GM23338 (cell line): ENCODE measurements around the gene ALAD. TPM values are rescaled to one million over a fixed set of nuclear protein-coding genes. Genes with fewer than 3 reads are reported as not detected.

Experiments
- ATAC-seq: fragments of 200-7000 bp; cut with Tn5 transposase; 3 replicates; pipeline ENCODE4 v1.9.1; 2020
- DNase-seq: peaks from one replicate; pipeline ENCODE4 v3.0.0-alpha.2; 2015; ENCODE audit warnings: low spot score
- H2AFZ ChIP-seq: fragments of 200-600 bp; sonication (generic); 2 replicates; pipeline ENCODE4 v1.8.0; 2016; ENCODE audit warnings: antibody characterized with exemption, mild to moderate bottlenecking, moderate library complexity
- H3F3A ChIP-seq: fragments of 200-600 bp; sonication (generic); replicated peaks from 2 replicates; pipeline ENCODE4 v1.8.0; 2017; ENCODE audit warnings: antibody characterized with exemption, mixed run types, low read depth
- H3K27ac ChIP-seq: fragments of 200-600 bp; sonication (generic); 2 replicates; pipeline ENCODE4 v1.6.1; 2016; ENCODE audit warnings: low read depth
- H3K27me3 ChIP-seq: fragments of 200-600 bp; sonication (generic); 2 replicates; pipeline ENCODE4 v1.8.0; 2016; ENCODE audit warnings: mild to moderate bottlenecking, mixed run types, moderate library complexity; ENCODE audit not compliant: insufficient read depth
- H3K36me3 ChIP-seq: fragments of 200-600 bp; sonication (generic); 2 replicates; pipeline ENCODE4 v1.8.0; 2016; ENCODE audit warnings: mild to moderate bottlenecking; ENCODE audit not compliant: insufficient read depth
- H3K4me1 ChIP-seq: fragments of 200-600 bp; sonication (generic); 2 replicates; pipeline ENCODE4 v1.8.0; 2016; ENCODE audit warnings: mild to moderate bottlenecking, moderate library complexity; ENCODE audit not compliant: insufficient read depth
- H3K4me2 ChIP-seq: fragments of 200-600 bp; sonication (generic); 2 replicates; pipeline ENCODE4 v1.7.1; 2017; ENCODE audit warnings: mixed run types
- H3K4me3 ChIP-seq: fragments of 200-600 bp; sonication (generic); 2 replicates; pipeline ENCODE4 v1.6.1; 2016; ENCODE audit warnings: mixed run types
- H3K79me2 ChIP-seq: fragments of 200-600 bp; sonication (generic); replicated peaks from 2 replicates; pipeline ENCODE4 v1.8.0; 2017; ENCODE audit warnings: mild to moderate bottlenecking; ENCODE audit not compliant: insufficient read depth
- H3K9me2 ChIP-seq: fragments of 200-600 bp; sonication (generic); 2 replicates; pipeline ENCODE4 v1.8.0; 2017; ENCODE audit not compliant: insufficient read depth
- H4K20me1 ChIP-seq: fragments of 200-600 bp; sonication (generic); replicated peaks from 2 replicates; pipeline ENCODE4 v1.8.0; 2017; ENCODE audit warnings: mild to moderate bottlenecking; ENCODE audit not compliant: insufficient read depth
- H3K27ac Mint-ChIP-seq: 2 replicates; pipeline ENCODE4 v1.8.0; 2020; ENCODE audit warnings: inconsistent platforms, mild to moderate bottlenecking, moderate library complexity, mixed read lengths
- H3K27me3 Mint-ChIP-seq: 3 replicates; pipeline ENCODE4 v1.8.0; 2022; ENCODE audit warnings: low read depth, mild to moderate bottlenecking, moderate library complexity, mixed read lengths, inconsistent platforms; ENCODE audit not compliant: insufficient read depth, poor library complexity
- H3K36me3 Mint-ChIP-seq: 3 replicates; pipeline ENCODE4 v1.8.0; 2021; ENCODE audit warnings: low read depth, mild to moderate bottlenecking, inconsistent platforms, moderate library complexity, mixed read lengths
- H3K4me1 Mint-ChIP-seq: 3 replicates; pipeline ENCODE4 v1.8.0; 2020; ENCODE audit warnings: mild to moderate bottlenecking, inconsistent platforms, mixed read lengths
- H3K4me3 Mint-ChIP-seq: 3 replicates; pipeline ENCODE4 v1.8.0; 2021; ENCODE audit warnings: moderate library complexity, mild to moderate bottlenecking, inconsistent platforms, mixed read lengths
- H3K9me3 Mint-ChIP-seq: 3 replicates; pipeline ENCODE4 v1.8.0; 2020; ENCODE audit warnings: moderate library complexity, mild to moderate bottlenecking, inconsistent platforms, mixed read lengths
- CREB1 ChIP-seq: fragments of 250-450 bp; sonication (Bioruptor Pico); IDR thresholded peaks from 2 replicates; pipeline ENCODE4 v1.5.0; 2020; ENCODE audit warnings: low read depth, mild to moderate bottlenecking, moderate library complexity
- EZH2 ChIP-seq: fragments of 200-600 bp; sonication (generic); IDR thresholded peaks from one replicate; pipeline ENCODE4 v1.8.0; 2017; ENCODE audit warnings: antibody characterized with exemption, mild to moderate bottlenecking, low read depth; ENCODE audit not compliant: unreplicated experiment
- EZH2phosphoT487 ChIP-seq: fragments of 200-600 bp; sonication (generic); IDR thresholded peaks from one replicate; pipeline ENCODE4 v1.8.1; 2018; ENCODE audit warnings: antibody characterized with exemption; ENCODE audit not compliant: unreplicated experiment
- JUNB ChIP-seq: IDR thresholded peaks from one replicate; pipeline ENCODE4 v1.6.1; 2016; ENCODE audit warnings: antibody characterized with exemption; ENCODE audit not compliant: unreplicated experiment
- NANOG ChIP-seq: IDR thresholded peaks from 2 replicates; pipeline ENCODE4 v1.6.1; 2016; ENCODE audit warnings: antibody characterized with exemption, borderline replicate concordance
- POLR2AphosphoS5 ChIP-seq: IDR thresholded peaks from 2 replicates; pipeline ENCODE4 v1.6.1; 2016; ENCODE audit warnings: antibody characterized with exemption, low read depth
- STAT1 ChIP-seq: IDR thresholded peaks from one replicate; pipeline ENCODE4 v1.6.1; 2016; ENCODE audit warnings: antibody characterized with exemption; ENCODE audit not compliant: unreplicated experiment
- ZNF114 ChIP-seq: fragments of 250-450 bp; sonication (Bioruptor Pico); IDR thresholded peaks from 2 replicates; pipeline ENCODE4 v1.5.0; 2020; ENCODE audit warnings: mild to moderate bottlenecking, moderate library complexity
- ZNF331 ChIP-seq: fragments of 250-450 bp; sonication (Bioruptor Pico); IDR thresholded peaks from 2 replicates; pipeline ENCODE4 v1.5.0; 2020; ENCODE audit warnings: low read depth, mild to moderate bottlenecking, moderate library complexity
- polyA plus RNA-seq: library from polyadenylated mRNA; unstranded; fragments of >200 nt; fragmentation: Nextera tagmentation; extraction: Ambion mirVana; gene quantifications from 2 replicates; pipeline ENCODE4 v1.2.1, GENCODE V29; 2016
- total RNA-seq: library from RNA; depleted of rRNA; stranded (reverse); fragments of >200 nt; shearing (Covaris generic); gene quantifications from 2 replicates; pipeline ENCODE4 v1.2.3, GENCODE V29; 2014
- TF ChIP-seq, protein P1 (sequence below), 2 experiments: fragments of 200-600 bp in 1 of 2; sonication (generic) in 1 of 2; conservative IDR thresholded peaks; 2 replicates each; pipeline versions ENCODE4 v1.5.1 to v1.6.1; 2016 to 2017; ENCODE audit warnings: antibody characterized with exemption in 2 of 2, low read depth in 2 of 2, mild to moderate bottlenecking in 2 of 2, moderate library complexity in 1 of 2
- TF ChIP-seq, protein P2 (sequence below): fragments of 250-450 bp; sonication (Bioruptor Pico); IDR thresholded peaks from 2 replicates; pipeline ENCODE4 v1.5.0; 2020; ENCODE audit warnings: mild to moderate bottlenecking, moderate library complexity
- TF ChIP-seq, protein P3 (sequence below): IDR thresholded peaks from 2 replicates; pipeline ENCODE4 v1.6.1; 2016; ENCODE audit warnings: antibody characterized with exemption
- TF ChIP-seq, protein P4 (sequence below): IDR thresholded peaks from one replicate; pipeline ENCODE4 v1.6.1; 2018; ENCODE audit warnings: antibody characterized with exemption; ENCODE audit not compliant: unreplicated experiment

ALAD gene
- total and polyA plus RNA-seq, 2 experiments from 2014 or later: 7.1 to 10.1 TPM

DNA sequence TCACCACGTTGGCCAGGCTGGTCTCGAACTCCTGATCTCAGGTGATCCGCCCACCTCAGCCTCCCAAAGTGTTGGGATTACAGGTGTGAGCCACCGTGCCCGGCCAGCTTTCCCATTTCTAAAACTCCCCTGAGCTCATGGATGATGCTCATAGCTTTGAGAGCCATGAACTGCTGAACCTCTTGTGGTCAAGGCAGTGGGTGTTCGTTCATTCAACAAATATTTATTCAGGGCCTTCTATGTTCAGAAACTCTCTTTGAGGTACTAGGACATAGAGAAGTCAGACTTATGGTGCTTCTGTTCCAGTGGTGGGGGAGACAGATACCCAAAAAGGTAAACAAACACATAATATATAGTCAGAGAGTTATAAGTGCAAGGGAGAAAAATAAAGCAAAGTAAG is 49.1 kb downstream of the ALAD start:
- no peaks in the 10 kb centered on the region for H3K36me3 Mint-ChIP-seq
- no peaks in the 10 kb centered on the region for H3K9me3 Mint-ChIP-seq
- no peak overlapping the region for H3K4me3 Mint-ChIP-seq
- Histone ChIP-seq H3K36me3 (no peaks in the 10 kb centered on the region), H2AFZ (no peak overlapping the region), H3K4me2 (no peak overlapping the region), H3K27me3 (peaks cover 28% of the 10 kb centered on the region), H3K4me3 (no peak overlapping the region), H3K79me2 (no peaks in the 10 kb centered on the region), H3F3A (no peaks in the 10 kb centered on the region), H4K20me1 (no peaks in the 10 kb centered on the region), H3K9me2 (peaks cover 2% of the 10 kb centered on the region; the same call in 1 of the 2 replicates), H3K4me1 (peaks cover 16% of the 10 kb centered on the region; the same call in 1 of the 2 replicates), H3K27ac (no peak overlapping the region)
- peaks cover 16% of the 10 kb centered on the region for H3K4me1 Mint-ChIP-seq
- H3K27me3 Mint-ChIP-seq: peaks cover 15% of the 10 kb centered on the region
- TF ChIP-seq, protein P1, sequence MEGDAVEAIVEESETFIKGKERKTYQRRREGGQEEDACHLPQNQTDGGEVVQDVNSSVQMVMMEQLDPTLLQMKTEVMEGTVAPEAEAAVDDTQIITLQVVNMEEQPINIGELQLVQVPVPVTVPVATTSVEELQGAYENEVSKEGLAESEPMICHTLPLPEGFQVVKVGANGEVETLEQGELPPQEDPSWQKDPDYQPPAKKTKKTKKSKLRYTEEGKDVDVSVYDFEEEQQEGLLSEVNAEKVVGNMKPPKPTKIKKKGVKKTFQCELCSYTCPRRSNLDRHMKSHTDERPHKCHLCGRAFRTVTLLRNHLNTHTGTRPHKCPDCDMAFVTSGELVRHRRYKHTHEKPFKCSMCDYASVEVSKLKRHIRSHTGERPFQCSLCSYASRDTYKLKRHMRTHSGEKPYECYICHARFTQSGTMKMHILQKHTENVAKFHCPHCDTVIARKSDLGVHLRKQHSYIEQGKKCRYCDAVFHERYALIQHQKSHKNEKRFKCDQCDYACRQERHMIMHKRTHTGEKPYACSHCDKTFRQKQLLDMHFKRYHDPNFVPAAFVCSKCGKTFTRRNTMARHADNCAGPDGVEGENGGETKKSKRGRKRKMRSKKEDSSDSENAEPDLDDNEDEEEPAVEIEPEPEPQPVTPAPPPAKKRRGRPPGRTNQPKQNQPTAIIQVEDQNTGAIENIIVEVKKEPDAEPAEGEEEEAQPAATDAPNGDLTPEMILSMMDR (conservative IDR thresholded peaks at IDR 0.05; ENCODE audit: low read depth in 2 of 2): no peak
- TF ChIP-seq ZNF331 (CRISPR knock-in tag) (no peak), POLR2AphosphoS5 (no peak), NANOG (no peak), CREB1 (CRISPR knock-in tag) (no peak), JUNB (no peak), EZH2 (no peak), EZH2phosphoT487 (no peak), STAT1 (no peak), ZNF114 (CRISPR knock-in tag) (no peak)
- TF ChIP-seq, protein P2, sequence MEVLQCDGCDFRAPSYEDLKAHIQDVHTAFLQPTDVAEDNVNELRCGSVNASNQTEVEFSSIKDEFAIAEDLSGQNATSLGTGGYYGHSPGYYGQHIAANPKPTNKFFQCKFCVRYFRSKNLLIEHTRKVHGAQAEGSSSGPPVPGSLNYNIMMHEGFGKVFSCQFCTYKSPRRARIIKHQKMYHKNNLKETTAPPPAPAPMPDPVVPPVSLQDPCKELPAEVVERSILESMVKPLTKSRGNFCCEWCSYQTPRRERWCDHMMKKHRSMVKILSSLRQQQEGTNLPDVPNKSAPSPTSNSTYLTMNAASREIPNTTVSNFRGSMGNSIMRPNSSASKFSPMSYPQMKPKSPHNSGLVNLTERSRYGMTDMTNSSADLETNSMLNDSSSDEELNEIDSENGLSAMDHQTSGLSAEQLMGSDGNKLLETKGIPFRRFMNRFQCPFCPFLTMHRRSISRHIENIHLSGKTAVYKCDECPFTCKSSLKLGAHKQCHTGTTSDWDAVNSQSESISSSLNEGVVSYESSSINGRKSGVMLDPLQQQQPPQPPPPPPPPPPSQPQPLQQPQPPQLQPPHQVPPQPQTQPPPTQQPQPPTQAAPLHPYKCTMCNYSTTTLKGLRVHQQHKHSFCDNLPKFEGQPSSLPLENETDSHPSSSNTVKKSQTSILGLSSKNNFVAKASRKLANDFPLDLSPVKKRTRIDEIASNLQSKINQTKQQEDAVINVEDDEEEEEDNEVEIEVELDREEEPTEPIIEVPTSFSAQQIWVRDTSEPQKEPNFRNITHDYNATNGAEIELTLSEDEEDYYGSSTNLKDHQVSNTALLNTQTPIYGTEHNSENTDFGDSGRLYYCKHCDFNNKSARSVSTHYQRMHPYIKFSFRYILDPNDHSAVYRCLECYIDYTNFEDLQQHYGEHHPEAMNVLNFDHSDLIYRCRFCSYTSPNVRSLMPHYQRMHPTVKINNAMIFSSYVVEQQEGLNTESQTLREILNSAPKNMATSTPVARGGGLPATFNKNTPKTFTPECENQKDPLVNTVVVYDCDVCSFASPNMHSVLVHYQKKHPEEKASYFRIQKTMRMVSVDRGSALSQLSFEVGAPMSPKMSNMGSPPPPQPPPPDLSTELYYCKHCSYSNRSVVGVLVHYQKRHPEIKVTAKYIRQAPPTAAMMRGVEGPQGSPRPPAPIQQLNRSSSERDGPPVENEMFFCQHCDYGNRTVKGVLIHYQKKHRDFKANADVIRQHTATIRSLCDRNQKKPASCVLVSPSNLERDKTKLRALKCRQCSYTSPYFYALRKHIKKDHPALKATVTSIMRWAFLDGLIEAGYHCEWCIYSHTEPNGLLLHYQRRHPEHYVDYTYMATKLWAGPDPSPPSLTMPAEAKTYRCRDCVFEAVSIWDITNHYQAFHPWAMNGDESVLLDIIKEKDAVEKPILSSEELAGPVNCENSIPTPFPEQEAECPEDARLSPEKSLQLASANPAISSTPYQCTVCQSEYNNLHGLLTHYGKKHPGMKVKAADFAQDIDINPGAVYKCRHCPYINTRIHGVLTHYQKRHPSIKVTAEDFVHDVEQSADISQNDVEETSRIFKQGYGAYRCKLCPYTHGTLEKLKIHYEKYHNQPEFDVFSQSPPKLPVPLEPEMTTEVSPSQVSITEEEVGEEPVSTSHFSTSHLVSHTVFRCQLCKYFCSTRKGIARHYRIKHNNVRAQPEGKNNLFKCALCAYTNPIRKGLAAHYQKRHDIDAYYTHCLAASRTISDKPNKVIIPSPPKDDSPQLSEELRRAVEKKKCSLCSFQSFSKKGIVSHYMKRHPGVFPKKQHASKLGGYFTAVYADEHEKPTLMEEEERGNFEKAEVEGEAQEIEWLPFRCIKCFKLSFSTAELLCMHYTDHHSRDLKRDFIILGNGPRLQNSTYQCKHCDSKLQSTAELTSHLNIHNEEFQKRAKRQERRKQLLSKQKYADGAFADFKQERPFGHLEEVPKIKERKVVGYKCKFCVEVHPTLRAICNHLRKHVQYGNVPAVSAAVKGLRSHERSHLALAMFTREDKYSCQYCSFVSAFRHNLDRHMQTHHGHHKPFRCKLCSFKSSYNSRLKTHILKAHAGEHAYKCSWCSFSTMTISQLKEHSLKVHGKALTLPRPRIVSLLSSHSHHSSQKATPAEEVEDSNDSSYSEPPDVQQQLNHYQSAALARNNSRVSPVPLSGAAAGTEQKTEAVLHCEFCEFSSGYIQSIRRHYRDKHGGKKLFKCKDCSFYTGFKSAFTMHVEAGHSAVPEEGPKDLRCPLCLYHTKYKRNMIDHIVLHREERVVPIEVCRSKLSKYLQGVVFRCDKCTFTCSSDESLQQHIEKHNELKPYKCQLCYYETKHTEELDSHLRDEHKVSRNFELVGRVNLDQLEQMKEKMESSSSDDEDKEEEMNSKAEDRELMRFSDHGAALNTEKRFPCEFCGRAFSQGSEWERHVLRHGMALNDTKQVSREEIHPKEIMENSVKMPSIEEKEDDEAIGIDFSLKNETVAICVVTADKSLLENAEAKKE: no peak
- TF ChIP-seq, protein P3, sequence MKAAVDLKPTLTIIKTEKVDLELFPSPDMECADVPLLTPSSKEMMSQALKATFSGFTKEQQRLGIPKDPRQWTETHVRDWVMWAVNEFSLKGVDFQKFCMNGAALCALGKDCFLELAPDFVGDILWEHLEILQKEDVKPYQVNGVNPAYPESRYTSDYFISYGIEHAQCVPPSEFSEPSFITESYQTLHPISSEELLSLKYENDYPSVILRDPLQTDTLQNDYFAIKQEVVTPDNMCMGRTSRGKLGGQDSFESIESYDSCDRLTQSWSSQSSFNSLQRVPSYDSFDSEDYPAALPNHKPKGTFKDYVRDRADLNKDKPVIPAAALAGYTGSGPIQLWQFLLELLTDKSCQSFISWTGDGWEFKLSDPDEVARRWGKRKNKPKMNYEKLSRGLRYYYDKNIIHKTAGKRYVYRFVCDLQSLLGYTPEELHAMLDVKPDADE: no peak
- TF ChIP-seq, protein P4, sequence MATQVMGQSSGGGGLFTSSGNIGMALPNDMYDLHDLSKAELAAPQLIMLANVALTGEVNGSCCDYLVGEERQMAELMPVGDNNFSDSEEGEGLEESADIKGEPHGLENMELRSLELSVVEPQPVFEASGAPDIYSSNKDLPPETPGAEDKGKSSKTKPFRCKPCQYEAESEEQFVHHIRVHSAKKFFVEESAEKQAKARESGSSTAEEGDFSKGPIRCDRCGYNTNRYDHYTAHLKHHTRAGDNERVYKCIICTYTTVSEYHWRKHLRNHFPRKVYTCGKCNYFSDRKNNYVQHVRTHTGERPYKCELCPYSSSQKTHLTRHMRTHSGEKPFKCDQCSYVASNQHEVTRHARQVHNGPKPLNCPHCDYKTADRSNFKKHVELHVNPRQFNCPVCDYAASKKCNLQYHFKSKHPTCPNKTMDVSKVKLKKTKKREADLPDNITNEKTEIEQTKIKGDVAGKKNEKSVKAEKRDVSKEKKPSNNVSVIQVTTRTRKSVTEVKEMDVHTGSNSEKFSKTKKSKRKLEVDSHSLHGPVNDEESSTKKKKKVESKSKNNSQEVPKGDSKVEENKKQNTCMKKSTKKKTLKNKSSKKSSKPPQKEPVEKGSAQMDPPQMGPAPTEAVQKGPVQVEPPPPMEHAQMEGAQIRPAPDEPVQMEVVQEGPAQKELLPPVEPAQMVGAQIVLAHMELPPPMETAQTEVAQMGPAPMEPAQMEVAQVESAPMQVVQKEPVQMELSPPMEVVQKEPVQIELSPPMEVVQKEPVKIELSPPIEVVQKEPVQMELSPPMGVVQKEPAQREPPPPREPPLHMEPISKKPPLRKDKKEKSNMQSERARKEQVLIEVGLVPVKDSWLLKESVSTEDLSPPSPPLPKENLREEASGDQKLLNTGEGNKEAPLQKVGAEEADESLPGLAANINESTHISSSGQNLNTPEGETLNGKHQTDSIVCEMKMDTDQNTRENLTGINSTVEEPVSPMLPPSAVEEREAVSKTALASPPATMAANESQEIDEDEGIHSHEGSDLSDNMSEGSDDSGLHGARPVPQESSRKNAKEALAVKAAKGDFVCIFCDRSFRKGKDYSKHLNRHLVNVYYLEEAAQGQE: no peak
- no peak for DNase-seq
- no peak overlapping the region for H3K27ac Mint-ChIP-seq
- ATAC-seq: no peak
